GM18519 (cell line): ENCODE data around the gene PTPN1.
"Not testable (repeated sequence)": the region's sequence is repeated elsewhere in the genome, so short reads cannot be mapped to it uniquely, and the experiment has no call there.

Source experiments
- ATAC-seq: cut with Tn5 transposase; IDR thresholded peaks from one replicate; pipeline ENCODE4 v1.9.1; 2021; ENCODE audit warnings: mild to moderate bottlenecking, moderate library complexity; ENCODE audit not compliant: unreplicated experiment, low FRiP score

Gene PTPN1

GRCh38 chr20:50478162-50478990, 31.8 kb upstream of the PTPN1 start:
- ATAC-seq, result no peak

- ATAC-seq, result no peak
Observed at GRCh38 chr20:50481741-50482140, 28.4 kb upstream of the PTPN1 start.

GRCh38 chr20:50482396-50482981, 27.7 kb upstream of the PTPN1 start:
- no peak for ATAC-seq

DNA sequence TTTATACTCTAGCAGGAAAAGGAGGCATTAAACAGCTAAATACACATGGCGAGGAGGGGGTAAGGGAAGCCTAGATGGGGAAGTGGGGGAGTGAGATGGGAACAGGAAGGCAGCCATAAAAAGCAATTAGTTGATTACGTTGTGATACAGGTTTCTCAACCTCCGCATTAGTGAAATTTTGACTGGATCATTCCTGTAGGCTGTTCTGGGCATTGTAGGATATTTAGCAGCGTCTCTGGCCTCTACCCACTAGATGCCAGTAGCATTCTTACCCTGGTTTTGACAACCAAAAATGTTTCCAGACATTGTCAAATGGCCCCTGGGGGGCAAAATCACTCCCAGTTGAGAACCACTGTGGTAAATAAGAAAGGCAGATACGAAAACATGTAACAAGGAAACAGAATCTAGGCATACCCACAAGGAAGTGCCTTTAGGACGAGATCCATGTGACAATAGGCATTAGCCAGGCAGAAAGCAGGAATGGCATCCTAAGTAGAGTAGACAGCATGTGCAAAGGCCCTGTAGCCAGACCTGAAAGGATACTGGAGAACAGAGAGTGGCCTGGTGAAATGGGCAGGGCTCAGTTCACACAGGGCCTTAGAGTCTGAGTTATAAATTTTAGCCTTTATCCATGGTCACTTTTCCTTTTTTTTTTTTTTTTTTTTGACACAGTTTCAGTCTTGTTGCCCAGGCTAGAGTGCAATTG, 25.8 kb upstream of the PTPN1 start:
- no peak for ATAC-seq

- no peak for ATAC-seq
Observed at GRCh38 chr20:50487397-50487796, 22.8 kb upstream of the PTPN1 start.

DNA sequence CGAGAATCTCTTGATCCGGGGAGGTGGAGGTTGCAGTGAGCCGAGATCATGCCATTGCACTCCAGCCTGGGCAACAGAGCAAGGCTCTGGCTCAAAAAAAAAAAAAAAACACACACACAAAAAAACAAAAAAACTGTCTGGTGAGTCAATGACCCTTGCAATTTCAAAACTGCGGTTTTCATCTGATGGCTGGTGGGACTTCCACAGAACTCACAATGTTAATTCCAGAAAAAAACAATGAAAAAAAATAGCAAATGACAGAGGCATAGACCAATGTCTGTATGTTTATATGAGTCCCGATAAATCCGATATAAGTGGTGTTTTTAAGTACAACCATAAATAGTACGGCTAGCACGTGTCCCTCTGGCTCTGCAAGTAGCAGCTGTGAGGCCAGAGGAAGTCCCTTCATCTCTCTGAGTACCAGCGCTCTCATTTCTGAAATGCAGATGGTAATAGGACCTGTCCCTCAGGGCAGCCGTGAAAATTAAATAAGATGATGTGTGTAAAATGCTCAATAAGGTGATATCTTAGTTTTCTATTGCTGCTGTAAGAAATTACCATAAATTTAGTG, 21.9 kb upstream of the PTPN1 start:
- ATAC-seq, result no peak

- ATAC-seq, result no peak
Observed at GRCh38 chr20:50491168-50491567, 19.0 kb upstream of the PTPN1 start.

- no peak for ATAC-seq
Observed at GRCh38 chr20:50491926-50492634, 18.1 kb upstream of the PTPN1 start.

- no peak for ATAC-seq
Observed at GRCh38 chr20:50493881-50494253, 16.3 kb upstream of the PTPN1 start.

DNA sequence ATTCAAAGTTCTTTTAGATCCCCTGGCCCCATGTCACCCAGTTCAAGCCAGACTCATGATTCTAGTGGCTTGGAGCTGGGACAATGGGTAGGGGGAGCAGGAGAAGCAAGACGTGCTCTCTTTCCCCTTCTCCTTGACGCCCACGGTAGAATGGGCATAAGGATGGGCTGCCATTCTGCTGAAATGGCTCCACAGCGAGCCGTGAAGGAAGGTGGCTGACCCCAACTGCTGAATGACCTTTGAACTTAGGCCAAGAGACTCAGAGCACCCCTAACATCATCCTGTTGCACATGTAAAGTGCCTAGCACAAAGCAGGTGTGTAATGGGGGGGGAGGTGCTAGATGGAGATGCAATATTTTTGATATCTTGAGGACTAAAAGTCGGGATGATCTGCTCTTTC, 15.8 kb upstream of the PTPN1 start:
- ATAC-seq, result no peak

DNA sequence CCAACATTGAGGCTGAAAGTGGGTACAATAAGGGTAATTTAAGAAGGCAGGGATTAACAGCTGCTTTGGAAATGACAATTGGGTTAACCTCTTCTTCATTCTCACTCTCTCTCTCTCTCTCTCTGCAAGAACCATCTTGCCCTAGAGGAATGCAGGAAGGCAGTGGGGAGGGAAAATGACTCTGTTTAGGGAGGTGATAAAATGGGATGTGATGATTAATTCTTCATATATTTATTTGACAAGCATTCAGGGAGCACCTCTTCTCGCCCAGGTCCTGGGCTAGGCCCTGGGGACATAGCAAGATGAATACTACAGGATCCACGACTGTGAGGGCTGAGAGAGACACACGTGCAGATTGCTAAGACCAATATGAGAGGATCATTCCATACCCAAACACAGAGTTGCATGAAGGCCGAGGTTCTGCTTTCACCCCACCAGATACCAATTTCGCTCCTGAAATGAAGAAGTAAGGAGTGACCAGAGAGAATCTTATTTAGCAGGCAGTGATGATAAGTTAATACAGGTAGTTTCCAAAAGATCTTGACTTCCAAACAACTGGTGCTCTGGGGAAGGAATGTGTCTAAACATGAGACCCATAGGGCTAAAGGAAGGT, 13.3 kb upstream of the PTPN1 start:
- ATAC-seq, result no peak

- ATAC-seq, result no peak
Observed at GRCh38 chr20:50498071-50498776, 12.0 kb upstream of the PTPN1 start.

DNA sequence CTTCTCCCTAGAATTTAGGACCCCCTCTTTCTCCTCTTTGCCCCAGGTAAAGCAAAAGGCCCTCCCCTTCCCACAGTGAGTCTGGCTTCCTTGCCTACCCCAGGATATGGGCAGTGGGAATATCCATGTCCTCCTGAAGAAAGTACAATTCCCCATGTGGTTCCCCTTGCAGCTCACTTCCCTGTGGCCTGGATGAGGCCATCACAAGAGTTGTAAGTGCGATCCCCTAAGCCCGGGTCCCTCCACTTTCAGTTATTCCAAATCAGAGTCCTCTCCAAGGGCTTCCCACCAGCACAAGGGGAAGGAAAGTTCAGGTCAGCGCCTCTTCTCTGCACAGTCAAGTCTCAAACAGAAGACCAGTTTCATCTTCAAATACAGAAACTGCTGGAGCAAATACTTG, 10.2 kb upstream of the PTPN1 start:
- no peak for ATAC-seq

GRCh38 chr20:50501972-50502745, 8.0 kb upstream of the PTPN1 start:
- ATAC-seq, result no peak

DNA sequence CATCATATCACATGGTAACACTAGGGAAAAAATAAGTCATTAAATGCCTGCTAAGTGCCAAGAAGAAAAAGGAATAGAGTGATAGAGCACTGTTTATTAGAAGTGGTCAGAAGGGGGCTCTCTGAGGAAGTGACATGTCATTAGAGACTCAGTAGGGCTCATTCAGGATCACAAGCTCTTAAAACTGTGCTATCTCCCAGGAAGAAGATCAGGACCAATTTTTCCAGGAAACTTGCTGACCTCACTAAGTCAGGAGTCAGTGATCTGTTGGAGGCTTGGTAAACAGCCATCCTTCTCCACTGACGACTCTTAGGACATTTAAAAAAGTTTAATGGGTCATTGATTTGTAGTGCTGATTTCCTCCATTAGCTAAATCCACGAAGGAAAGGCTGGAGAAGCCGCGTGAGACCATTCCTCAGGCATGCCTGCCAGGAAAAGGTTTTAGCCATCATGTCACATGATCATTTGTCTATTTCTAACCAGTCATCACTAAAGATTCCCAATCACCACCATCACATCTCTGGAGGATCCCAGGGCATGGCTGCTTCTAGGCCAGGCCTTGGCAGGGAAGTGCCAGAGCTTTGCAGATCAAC, 5.9 kb upstream of the PTPN1 start:
- no peak for ATAC-seq

- no peak for ATAC-seq
Observed at GRCh38 chr20:50506270-50506579, 4.0 kb upstream of the PTPN1 start.

GRCh38 chr20:50507745-50508144, 2.4 kb upstream of the PTPN1 start:
- ATAC-seq, result not testable (repeated sequence)

DNA sequence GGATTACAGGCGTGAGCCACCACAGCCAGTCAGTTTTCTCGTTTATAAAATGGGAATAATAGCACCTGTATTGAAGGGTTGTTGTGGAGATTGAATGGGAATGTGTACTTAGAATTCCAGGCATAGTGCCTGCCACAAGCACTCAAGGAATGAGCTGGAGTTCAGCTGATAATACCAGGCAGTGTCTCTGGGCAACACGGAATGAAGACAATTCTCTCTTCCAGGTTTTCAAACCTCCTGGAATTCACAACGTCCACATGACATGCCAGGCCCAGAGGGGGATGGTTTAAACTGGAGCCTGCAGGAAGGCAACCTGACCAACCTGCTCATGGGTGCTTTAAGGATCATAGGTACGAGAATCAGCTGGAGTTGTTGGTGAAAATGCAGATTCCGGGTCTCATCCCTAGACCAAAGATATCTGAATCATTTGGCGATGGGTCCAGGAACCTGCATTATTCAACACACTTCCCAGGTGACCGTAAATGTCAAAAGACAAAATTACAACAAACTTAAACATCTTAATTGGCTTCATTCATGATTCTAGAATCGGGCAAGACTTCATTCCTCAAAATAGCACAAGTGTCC, 1.9 kb upstream of the PTPN1 start:
- no peak for ATAC-seq
